Fibroblast of villous mesenchyme (primary cell): ENCODE data around the gene FAM131A. TPM values are rescaled to one million over a fixed set of nuclear protein-coding genes. Genes with fewer than 3 reads are reported as not detected.

Experiments
- DNase-seq: peaks from one replicate; pipeline ENCODE4 v3.0.0-alpha.2; 2010; ENCODE audit warnings: low read depth
- H3K4me3 ChIP-seq: 2 replicates; pipeline ENCODE4 v1.5.1; 2011; ENCODE audit warnings: low read depth, mild to moderate bottlenecking, low read length
- total RNA-seq: library from RNA; depleted of rRNA; stranded (reverse); fragments of >200 nt; gene quantifications from 2 replicates; pipeline ENCODE4 v1.2.3, GENCODE V29; 2012
- TF ChIP-seq, protein P1 (sequence below): IDR thresholded peaks from 2 replicates; pipeline ENCODE4 v1.5.1; 2012; ENCODE audit warnings: low read depth, mild to moderate bottlenecking, low read length; ENCODE audit not compliant: insufficient read depth

Gene FAM131A
- total RNA-seq, 1 donor = 17.3 TPM

DNA sequence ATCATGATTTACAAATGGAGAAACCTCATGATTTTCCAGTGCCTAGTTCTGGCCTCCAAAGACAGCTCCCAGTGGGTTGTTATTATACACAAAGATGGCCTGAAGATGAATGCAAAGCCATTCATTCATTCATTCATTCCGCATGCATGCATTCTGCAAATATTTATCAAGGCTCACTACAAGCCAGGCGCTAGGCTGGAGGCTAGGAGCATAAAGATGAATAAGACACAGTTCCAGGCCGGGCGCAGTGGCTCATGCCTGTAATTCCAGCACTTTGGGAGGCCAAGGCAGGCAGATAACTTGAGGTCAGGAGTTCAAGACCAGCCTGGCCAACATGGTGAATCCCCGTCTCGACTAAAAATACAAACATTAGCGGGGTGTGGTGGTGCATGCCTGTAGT, 40.8 kb upstream of the FAM131A start:
- H3K4me3 ChIP-seq = no peak overlapping the region
- DNase-seq = no peak
- TF ChIP-seq, protein P1, sequence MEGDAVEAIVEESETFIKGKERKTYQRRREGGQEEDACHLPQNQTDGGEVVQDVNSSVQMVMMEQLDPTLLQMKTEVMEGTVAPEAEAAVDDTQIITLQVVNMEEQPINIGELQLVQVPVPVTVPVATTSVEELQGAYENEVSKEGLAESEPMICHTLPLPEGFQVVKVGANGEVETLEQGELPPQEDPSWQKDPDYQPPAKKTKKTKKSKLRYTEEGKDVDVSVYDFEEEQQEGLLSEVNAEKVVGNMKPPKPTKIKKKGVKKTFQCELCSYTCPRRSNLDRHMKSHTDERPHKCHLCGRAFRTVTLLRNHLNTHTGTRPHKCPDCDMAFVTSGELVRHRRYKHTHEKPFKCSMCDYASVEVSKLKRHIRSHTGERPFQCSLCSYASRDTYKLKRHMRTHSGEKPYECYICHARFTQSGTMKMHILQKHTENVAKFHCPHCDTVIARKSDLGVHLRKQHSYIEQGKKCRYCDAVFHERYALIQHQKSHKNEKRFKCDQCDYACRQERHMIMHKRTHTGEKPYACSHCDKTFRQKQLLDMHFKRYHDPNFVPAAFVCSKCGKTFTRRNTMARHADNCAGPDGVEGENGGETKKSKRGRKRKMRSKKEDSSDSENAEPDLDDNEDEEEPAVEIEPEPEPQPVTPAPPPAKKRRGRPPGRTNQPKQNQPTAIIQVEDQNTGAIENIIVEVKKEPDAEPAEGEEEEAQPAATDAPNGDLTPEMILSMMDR = no peak

DNA sequence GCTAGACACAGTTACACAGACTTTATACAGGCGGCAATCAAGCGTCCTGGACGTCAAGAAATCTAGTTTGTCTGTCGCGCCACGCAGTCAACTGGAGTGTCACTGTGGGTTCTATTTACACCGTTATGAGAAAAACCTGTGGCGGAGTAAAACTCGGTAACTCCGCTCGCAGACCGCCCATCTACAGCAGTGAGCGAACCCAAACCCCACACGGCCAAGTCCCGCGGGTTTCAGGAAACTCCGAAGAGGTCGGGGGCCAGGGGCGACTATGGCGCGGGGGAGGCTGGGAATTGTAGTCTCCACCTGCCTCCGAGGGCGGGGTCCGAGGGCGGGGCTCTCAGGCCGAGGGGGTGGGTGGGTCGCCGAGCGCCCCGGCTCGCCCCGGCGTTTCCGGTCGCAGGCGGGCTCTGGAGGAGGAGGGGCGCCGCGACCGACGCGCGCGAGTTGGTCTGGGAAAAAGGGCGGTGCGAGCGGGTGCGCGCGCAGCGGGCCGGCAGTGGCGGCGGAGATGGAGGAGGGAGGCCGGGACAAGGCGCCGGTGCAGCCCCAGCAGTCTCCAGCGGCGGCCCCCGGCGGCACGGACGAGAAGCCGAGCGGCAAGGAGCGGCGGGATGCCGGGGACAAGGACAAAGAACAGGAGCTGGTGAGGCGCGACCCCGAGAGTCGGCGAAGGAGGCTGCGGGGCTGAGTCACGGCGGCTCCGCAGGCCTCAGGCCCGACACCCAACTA, 38.5 kb upstream of the FAM131A start, which contains the start of gene PSMD2:
PSMD2 (plus strand) TSS at position 483 of the 729 bp plus-strand sequence; CDS start at position 509, 26 bp downstream.
- TF ChIP-seq, protein P1 = no peak
- DNase-seq = peak; percentile 97
- H3K4me3 ChIP-seq = peak within 1 kb of the TSS; percentile 75

DNA sequence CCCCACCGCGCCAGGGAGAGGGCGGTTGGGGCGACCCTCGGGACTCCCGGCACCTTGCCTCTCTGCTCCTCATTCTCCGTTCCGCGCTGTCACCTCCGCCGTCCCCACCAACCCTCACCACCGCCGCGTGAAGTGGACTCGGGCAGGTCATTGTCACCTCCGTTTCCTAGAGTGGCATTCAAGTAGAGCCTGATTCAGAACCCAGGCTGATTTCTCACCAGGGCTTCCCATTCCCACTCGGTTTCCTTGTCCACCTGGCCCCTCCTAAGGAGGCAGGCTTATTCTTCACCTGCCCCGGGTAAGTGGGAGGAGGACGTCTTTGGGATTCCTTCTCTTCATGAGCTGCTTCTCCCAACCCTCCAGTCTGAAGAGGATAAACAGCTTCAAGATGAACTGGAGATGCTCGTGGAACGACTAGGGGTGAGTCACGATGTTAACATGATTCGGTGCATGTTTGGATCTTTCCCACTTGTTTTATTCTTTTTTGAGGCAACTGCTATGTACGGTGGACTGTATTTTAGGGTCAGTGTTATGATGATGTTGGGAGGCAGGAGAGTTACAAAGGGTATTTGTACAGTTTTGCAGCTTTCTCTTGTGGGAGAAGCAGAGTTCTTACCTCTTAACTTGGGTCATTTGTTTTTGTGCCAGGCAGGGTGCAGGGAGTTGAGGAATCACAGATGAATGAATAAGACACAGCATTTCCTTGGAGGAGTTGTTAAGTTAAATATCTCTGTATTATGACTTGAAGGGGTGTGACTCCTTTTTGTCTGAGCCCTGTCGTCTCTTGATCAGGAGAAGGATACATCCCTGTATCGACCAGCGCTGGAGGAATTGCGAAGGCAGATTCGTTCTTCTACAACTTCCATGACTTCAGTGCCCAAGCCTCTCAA, 37.7 kb upstream of the FAM131A start:
- H3K4me3 ChIP-seq = peak overlapping the region; percentile 75
- peak; percentile 54 for DNase-seq
- TF ChIP-seq, protein P1 = no peak

DNA sequence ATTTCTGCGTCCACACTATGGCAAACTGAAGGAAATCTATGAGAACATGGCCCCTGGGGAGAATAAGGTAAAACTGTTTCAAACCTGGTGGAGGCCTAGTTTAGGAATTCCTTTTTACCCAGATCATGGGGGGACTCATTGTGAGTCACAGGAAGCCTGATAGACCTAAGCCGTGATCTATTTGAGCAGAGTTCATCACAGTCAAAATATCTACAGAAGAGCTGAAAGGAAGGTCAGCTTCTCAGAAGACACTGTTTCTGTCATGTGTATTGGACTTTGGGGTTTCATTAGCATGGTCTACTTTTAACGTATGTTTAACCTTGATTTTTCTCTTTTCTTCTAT, 37.1 kb upstream of the FAM131A start:
- TF ChIP-seq, protein P1 = no peak
- peak; percentile 11 for DNase-seq
- peak overlapping the region; percentile 75 for H3K4me3 ChIP-seq

DNA sequence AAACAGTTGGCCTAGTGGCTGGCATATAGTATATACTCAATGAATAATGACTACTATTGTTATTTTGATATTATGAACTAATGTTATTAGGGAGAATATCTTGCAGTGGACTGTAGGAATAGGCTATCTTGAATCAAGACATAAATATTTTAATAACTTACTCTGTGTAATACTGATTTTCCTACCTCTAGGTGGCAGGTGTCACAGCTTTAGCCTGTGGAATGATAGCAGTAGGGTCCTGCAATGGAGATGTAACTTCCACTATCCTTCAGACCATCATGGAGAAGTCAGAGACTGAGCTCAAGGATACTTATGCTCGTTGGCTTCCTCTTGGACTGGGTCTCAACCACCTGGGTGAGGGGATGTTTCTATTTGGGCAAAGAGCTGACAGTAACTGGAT, 31.8 kb upstream of the FAM131A start:
- TF ChIP-seq, protein P1 = peak; percentile 40
- no peak for DNase-seq
- H3K4me3 ChIP-seq = no peak overlapping the region

DNA sequence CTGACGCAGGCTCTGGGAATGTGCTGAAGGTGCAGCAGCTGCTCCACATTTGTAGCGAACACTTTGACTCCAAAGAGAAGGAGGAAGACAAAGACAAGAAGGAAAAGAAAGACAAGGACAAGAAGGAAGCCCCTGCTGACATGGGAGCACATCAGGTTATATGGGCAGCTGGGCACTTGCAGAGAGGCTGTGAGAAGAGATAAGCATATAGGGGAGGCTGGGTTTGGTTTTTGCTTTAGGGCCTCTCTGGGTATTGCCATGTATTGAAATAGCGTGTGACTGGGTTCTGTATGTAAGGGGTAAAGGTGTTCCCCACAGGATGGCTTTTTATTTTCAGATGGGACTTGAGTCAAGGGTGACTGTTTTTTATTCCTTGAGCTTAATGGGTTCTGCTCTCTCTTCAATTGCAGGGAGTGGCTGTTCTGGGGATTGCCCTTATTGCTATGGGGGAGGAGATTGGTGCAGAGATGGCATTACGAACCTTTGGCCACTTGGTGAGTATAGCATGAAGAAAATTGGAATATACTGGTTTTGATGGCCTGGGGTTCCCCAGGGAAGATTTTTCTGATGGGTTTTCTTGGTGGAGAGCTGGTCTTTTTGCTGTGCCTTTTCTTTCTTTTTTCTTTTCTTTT, 30.9 kb upstream of the FAM131A start:
- TF ChIP-seq, protein P1 = no peak
- no peak overlapping the region for H3K4me3 ChIP-seq
- DNase-seq = no peak
